Fibroblast of skin of abdomen (primary cell): ENCODE measurements around the gene RNF217.
A peak's percentile ranks its signal among the peaks of the same experiment; 100 is the strongest.
"Not testable (repeated sequence)": the region's sequence is repeated elsewhere in the genome, so short reads cannot be mapped to it uniquely, and the experiment has no call there.

Source experiments
- DNase-seq: peaks from one replicate; pipeline ENCODE4 v3.0.0-alpha.2; 2013

Gene RNF217

DNA sequence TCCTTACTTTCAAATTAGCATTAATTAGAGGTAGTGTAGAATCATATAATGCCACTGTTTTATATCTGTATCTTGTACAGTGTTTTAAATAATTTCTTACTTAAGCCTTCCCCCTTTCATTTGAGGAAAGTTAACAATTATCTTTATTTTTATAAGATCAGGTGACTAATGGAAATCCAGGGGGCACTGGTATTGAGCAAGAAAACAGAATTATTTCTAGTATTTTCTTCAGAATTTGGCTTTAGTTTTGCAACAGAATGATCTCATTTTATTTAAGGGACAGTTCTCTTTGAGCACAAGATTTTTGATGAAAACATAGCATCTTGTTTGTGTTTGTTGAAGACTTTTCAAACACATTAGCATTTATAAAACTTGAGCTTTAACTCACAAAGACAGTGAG is 55.9 kb downstream of the RNF217 start:
- DNase-seq, result no peak

DNA sequence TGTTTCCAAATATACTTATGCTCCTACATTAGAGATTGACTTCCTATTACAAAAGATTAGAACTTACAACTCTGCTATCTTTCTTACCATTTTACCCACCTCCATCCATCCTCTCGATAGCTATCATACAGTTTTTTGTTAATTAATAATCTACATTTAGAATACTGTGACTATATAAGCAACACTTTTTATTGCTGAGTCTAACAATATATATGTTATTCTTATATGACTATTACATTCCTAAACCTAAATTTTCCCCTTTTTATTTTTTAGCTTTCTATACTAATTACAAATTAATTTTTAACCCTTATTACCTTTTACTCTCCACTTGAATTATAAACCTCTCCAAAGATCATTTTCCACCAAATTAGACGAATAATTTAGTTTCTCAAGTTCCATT is 57.0 kb downstream of the RNF217 start:
- no peak for DNase-seq

DNA sequence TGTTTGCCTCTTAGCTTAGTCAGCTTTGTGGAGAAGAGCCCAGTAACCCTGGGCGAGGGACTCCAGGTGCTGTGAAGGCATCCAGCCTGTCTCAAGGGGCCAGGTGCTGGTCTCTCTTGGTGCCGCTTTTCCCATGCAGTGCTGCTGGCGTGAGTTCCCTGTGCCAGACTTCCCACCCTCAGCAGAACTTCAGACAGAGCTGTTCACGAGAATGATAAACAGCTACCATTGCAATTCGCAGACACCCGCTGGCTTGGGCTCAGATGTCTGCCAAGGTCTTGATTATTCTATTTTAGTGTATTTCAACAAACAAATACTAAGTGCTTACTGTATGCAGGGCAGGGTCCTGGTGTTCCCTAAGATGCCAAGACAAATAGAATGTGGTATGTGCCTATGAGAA is 57.7 kb downstream of the RNF217 start:
- DNase-seq, result no peak

DNA sequence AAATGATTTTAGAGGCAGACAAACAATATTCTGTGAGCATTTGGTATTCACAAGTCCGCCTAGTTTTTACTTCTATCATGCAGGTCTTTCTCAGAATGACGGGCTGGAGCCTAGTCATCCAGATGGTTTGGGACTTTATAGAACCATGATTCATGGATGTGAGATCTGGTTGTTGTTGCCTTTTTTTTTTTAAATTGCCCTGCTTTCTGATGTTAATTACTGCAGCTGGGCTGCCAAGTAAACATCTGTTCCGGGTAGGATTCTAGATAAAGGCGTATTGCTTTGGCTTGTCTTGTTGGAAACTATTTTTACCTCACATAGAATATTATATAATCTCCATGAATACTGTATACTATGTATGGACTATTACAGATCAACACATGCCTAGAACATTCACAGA is 58.1 kb downstream of the RNF217 start:
- peak; percentile 64 for DNase-seq

DNA sequence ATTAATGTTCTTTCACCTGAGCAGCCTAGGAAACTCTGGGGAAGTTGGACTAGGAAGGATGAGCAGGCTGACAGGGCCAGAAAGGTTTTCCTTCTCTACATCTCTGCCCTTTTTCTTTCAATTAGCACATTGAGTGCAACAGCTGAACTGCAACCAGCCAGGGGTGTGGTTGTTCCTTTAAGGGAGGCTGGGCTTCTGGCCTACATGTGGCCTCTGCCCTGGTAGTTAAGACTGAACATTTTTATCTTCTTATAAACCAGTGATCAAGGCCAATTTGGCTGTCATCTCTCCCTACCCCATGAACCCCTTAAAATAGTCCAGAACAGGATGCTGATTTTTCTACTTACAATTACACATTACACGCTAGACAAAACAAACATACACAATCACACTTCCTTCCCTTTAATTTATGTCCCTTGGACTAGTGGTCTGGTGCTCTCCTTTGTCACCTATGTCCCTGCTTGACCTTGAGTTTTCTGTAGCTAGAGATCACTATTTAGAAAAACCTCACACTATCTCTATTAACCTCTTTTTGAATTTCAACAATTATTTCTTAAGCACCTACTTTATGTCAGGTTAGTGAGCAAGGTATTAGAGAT is 60.3 kb downstream of the RNF217 start:
- no peak for DNase-seq

DNA sequence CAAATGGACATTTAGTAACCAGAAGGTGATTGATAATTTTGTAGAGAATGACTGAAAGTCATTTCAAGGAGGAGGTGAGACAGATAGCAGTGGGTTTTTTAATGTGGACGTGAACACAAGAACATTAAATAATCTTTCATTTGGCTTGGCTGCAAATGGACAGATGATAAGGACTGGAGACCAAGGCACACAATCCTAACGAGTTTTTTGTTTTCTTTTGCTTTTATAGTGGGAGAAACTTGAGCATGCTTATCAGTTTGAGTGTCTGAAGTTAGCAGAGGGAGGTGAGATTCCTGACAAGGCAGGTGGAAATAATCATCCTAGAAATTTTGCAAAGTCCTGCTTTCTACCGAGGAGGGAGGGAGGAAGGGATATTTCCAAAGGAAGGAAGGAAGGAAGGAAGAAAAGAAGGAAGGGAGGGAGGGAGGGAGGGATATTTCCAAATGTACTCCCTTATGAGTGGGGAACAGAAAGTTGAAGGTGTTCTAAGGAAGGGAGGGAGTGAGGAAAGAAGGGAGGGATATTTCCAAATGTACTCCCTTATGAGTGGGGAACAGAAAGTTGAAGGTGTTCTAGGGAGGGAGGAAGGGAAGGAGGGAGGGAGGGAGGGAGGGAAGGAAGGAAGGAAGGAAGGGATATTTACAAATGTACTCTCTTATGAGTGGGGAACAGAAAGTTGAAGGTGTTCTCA is 63.1 kb downstream of the RNF217 start:
- no peak for DNase-seq

DNA sequence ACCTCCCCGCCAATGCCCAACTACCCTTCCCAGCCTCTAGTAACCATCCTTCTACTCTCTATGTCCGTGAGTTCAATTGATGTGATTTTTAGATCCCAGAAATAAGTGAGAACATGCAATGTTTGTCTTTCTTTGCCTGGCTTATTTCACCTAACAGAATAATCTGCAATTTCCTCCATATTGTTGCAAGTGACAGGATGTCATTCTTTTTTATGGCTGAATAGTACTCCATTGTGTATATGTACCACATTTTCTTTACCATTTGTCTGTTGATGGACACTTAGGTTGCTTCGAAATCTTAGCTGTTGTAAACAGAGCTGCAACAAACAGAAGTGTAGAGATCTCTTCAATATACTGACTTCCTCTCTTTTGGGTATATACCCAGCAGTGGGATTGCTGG is 65.0 kb downstream of the RNF217 start:
- DNase-seq, result no peak

DNA sequence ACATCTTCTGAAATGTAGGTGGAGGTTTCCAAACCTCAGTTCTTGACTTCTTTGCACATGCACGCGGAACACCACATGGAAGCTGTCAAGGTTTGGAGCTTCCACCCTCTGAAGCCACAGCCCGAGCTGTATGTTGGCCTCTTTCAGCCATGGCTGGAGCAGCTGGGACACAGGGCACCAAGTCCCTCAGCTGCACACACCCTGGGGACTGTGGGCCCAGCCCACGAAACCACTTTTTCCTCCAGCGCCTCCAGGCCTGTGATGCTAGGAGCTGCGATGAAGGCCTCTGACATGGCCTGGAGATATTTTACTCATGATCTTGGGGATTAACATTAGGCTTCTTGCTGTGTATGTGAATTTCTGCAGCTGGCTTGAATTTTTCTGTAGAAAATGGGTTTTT is 68.7 kb downstream of the RNF217 start:
- no peak for DNase-seq

DNA sequence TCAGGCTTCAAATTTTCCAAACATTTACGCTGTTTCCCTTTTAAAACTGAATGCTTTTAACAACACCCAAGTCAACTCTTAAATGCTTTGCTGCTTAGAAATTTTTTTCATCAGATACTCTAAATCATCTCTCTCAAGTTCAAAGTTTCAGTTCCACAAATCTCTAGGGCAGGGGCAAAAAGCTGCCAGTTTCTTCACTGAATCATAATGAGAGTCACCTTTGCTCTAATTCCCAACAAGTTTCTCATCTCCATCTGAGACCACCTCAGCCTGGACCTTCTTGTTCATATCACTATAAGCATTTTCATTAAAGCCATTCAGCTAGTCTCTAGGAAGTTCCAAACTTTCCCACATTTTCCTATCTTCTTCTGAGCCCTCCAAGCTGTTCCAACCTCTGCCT is 69.1 kb downstream of the RNF217 start:
- no peak for DNase-seq

DNA sequence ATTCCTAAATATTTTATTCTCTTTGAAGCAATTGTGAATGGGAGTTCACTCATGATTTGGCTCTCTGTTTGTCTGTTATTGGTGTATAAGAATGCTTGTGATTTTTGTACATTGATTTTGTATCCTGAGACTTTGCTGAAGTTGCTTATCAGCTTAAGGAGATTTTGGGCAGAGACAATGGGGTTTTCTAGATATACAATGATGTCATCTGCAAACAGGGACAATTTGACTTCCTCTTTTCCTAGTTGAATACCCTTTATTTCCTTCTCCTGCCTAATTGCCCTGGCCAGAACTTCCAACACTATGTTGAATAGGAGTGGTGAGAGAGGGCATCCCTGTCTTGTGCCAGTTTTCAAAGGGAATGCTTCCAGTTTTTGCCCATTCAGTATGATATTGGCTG is 72.7 kb downstream of the RNF217 start:
- not testable (repeated sequence) for DNase-seq

DNA sequence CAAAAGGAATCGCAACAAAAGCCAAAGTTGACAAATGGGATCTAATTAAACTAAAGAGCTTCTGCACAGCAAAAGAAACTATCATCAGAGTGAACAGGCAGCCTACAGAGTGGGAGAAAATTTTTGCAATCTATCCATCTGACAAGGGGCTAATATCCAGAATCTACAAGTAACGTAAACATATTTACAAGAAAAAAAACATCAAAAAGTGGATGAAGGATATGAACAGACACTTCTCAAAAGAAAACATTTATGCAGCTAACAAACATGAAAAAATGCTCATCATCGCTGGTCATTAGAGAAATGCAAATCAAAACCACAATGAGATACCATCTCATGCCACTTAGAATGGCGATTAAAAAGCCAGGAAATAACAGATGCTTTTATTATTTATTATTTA is 74.2 kb downstream of the RNF217 start:
- DNase-seq, result not testable (repeated sequence)

DNA sequence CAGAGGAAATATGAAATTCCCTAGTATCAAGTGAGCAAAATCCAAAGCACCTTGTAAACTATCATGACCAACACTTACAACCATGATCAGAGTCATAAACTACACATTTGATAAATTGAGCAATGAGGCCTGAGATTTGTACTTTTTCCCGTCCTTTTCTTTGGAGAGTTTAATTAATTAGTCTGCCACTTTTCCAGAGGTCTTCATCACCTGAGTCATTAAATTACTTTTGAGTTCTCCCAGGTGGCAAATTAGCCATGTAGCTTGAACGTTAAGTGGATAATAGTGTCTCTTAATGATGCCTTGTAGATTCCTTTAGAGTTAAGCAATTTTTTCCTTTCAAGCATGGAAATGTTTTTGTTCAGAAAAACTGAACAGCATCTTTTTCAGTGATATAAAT is 75.6 kb downstream of the RNF217 start:
- DNase-seq, result no peak

DNA sequence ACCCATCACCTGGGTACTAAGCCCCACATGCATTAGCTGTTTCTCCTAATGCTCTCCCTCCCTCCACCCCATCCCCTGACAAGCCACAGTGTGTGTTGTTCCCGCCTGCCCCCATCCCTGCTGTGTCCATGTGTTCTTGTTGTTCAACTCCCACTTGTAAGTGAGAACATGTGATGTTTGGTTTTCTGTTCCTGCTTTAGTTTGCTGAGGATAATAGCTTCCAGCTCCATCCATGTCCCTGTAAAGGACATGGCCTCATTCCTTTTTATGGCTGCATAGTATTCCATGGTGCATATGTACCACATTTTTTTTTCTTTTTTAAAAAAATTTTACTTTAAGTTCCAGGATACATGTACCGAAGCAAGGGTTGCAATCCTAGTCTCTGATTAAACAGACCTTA is 76.7 kb downstream of the RNF217 start:
- no peak for DNase-seq

DNA sequence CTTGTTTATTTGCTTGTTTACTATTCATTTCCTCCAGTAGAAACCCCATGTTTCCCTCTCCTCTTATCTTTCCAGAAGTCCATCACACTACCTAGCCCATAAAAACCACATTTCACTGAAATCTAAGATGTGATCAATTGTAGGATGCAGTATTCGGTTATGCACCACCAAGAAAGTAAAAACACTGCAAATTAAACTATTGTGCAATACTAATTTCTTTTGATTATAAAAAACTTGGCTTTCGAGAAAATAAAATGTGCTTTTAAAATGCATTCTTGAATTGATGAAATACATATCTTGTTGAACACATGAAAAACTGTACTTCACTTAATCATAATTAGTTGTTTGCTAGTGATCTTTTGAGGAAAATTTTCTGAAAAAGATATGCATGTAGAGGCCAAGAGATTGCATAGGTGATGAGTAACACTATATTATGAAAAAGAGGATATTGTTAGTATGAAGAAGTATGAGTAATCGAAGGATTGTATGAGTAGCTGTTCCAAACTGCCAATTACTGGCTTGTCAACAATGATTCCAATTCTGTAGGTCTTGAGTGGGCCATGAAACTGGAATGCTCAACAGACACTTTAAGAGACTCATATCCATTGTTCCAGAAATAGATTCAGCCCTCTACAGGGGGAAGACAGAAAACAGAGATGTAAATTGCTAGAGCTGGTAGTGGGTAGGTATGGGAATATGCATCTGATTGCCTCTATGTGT is 79.7 kb downstream of the RNF217 start:
- DNase-seq, result peak; percentile 66

DNA sequence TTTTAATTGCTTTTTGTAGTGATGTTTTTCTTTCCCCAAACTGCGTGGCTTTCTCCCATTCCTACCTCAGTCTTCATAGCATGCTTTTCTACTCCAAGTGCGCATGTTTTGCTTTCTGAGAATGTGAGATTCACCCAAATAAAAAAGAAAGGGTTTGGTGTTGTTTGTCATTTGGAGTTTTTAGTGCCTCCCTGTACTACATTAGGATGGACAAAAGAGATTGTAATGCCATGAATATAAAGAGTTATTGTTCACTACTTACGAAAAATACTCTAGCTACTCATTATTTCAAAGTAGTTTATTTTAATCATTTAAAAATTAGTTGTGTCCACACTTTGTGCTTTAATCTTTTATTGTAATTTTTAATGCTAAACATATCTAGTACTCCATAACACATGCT is 81.8 kb downstream of the RNF217 start:
- no peak for DNase-seq

DNA sequence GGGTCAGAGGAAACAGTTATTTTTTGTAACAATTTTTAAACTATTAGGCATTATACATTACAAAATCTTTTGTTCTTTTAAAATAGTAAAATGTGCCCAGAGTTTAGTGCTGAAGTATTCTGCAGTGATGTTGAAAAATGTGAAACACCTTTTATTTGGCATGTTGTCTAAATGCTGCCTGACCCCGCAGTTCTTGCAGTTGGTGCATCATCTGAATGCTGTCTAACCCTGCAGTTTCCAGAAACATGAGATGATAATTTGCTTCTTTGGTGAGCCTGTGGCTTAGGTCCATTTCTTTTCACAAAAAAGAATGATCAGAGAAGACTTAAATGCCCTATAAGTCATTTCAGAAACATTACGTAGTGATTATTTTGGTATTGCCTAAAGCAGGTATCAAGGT is 82.4 kb downstream of the RNF217 start:
- no peak for DNase-seq

DNA sequence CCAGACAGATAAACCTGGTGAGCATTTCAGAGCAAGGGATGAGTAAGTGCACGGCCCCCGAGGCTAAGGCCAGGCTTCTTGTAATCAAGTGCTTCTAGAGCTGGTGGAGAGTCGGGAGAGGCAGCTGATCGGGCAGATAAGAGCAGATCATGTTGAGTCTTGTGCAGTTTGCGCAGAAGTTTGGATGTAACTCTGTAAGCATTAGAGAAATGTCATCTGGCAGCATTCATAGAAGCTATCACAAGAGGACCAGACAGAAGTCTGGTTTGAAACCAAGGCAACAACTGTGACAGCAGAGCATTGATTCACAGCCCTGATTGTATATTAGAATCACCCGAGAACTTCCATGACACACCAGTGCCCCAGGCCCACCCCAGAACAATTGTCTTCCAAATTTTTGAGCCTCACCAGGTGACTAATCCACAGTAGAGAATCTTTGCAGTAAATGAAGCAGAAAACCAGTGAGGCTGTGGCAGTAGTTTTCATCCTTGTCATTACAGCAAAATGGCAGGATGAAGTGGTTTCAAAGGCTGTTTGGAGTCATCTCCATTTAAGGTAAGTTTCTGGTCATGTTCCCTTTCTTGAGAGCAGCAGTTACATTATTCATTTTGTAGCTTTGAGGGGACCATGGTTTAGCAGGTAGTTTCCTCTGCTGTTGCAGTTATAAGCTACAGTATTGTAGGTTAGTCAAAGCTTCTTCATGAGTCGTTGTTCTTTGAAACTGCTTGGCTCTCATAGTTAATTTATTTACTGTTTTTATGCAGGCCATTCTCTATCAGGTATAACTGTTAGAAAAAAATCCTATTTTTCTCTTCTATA is 84.1 kb downstream of the RNF217 start:
- DNase-seq, result no peak

DNA sequence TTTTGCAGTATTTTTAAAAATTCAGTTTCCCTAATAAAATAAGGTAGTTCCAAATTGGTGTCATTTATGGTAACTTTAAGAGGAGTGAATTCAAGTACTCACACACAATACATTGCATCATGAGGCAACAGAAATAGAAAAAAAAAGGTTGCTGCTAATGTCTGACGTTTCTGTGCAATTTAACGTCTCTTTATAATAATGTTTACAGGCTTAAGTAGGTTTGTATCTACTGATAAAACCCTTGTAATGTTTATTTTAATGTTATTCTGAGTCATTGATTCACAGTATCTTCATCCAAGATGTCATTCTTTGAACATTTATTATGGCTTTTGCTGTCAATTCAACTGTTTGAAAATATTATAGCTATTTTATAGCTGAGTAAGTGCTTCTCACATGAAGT is 86.0 kb downstream of the RNF217 start:
- no peak for DNase-seq

DNA sequence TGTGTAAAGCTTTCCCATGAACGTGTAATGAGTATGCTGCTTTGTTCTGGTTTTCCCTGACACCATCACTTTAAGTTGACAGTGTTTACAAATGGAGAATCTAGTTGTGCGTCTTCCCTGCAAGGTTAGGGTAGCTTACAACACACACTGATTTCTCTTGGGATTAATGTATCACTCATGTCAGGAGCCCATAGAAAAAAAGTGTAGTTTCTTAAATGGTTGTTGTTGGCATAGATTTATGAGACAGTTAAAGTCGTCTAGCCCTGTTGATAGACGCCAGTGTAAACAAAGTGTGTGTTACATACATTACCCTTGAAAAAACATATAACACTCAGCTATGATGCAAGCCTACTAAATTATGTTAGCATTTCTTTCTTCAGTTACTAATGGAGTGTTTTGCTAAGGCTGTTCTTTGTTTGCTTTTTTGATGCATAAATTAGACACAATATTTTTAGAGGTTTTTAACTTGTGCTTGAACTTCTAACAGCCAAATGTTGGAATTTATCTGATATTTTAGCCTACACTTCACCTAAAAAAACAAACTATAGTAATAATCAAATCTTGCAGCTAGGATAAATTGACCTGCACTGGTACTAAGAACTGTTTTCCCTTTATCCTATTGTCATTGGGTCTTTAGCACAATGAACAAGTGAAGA is 88.6 kb downstream of the RNF217 start:
- DNase-seq, result peak; percentile 14

DNA sequence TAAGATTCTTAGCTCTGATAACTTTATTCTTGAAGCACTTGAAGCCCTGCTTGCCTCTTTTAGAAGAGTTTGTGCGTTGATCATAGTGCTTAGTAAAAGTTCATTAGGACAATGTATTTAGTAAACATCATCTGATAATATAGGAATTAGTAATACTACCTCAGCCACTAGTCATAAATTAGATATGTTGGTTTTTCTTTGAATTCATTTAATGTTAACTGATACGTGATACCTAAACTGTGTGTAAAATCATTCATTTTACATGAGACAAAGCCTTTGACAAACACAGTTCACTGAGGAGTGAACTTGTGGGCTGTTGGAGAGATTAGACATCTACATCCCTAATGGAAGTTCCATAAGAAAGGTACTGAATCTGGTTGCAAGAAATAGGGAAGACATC is 91.6 kb downstream of the RNF217 start:
- DNase-seq, result no peak

DNA sequence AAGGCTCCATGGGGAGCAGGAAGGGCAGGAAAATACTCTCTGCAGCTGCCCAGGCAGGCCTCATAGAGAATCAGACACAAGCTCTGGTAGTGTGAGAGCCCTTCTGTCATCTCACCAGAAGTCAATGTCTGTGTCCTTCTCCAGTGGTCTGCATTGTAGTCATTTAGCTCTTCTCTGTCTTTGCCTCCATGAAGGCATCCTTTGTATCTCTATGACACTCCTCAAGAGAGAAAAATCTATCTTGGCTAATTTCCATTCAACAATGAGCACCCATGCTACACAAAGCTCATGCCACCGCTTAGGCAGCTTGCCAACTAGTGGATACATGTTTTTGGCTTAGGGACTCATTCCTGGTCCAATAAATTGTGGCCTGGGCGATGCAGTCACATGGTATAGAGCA is 92.1 kb downstream of the RNF217 start:
- no peak for DNase-seq

DNA sequence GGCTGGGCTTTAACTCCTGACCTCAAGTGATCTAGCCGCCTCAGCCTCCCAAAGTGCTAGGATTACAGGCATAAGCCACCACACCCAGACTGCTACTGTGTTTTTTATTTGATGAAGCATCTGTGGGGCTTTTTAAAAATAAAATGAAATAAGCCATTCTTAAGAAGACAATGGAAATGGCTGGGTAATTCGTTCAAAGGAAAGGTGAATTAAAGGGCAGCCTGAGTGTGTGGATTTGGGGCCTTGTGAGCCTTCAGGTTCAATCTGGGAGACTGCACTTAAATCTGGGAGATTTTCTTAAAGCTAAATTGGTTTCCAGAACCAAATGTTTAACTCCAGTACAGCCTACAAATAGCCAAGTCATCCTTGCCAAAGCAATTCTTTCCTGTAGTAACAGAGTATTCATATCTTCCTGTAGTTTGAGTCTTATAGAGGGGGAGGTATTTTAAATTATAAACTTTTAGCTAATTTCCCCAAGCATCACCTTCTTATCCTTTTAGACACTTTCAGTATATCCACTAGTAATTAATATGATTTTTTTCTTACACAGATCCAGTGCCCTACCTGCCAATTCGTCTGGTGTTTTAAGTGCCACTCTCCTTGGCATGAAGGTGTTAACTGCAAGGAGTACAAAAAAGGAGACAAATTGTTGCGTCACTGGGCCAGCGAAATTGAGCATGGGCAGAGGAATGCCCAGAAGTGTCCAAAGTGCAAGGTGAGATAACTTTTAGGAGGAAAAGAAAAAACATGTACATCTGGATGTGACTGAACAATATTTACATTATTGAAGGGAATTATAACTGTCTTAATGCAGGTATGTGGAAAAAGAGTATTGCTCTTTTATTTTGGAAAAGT is 95.4 kb downstream of the RNF217 start:
- DNase-seq, result no peak
